ENCODE measurements around the gene CDKN2D. TPM values are rescaled to one million over a fixed set of nuclear protein-coding genes. Genes with fewer than 3 reads are reported as not detected.

The CDKN2D gene
- total RNA-seq, 1 experiment from 2014 or later: 3.3 TPM

DNA sequence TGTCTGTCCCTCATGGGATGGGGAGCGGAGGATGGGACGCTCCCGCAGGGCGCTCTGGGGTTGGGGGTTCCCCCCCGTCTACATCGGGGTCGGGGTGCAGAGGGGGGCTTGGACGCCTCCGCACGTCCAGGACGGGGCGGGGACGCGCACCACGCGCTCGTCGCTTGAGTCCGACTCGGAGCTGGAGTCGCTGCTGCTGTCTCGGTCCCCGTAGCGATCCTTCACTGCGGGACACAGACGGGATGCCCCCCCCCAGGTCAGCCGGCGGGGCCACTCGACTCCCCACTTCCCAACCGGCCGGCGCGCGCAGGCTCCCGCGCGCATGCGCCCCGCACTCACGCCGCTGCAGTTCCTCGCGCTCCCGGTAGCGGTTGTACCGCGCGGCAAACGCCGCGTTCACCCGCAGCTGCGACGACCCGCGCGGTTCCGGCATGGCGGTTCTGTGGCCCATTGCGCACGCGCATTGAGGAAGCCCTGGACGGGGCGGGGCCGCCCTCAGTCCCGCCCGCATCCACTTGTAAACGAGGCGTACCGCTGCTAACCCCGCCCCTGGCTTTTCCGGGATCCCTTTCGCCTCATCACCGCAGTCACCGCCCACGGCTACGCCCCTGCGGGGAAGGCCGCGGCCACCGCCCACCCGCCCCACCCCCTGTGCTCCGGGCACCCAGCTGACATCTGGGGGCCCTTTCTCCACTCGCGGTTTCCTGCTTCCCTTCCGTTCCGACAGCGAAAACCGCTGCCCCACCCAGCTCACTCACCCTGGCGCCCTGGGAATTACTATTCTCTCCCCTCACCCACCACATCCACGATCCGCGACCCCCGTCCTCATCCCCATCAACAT is 3.0 kb downstream of the CDKN2D start, which contains the start of gene KRI1 (continued):
- TF ChIP-seq PRDM15 (CRISPR knock-in tag; IDR thresholded peaks at IDR 0.05) (no peak), ATF2 (CRISPR knock-in tag; IDR thresholded peaks at IDR 0.05; ENCODE audit: borderline replicate concordance, low read depth) (no peak), ETV6 (CRISPR knock-in tag; IDR thresholded peaks at IDR 0.05) (peak; percentile 85; the same call in 1 of the 2 replicates), NFE2L1 (CRISPR knock-in tag; IDR thresholded peaks at IDR 0.05) (no peak), JUN (CRISPR knock-in tag; IDR thresholded peaks at IDR 0.05) (0 out of 2 replicates have a peak, but pooled peaks have one; percentile 60), ZNF396 (CRISPR knock-in tag; IDR thresholded peaks at IDR 0.05; ENCODE audit: borderline replicate concordance) (no peak), RELA (CRISPR knock-in tag; IDR thresholded peaks at IDR 0.05; ENCODE audit: borderline replicate concordance) (no peak; the same call in 1 of the 2 replicates), TEAD1 (CRISPR knock-in tag; IDR thresholded peaks at IDR 0.05) (peak; percentile 91; the same call in 1 of the 2 replicates), FOXK1 (CRISPR knock-in tag; IDR thresholded peaks at IDR 0.05) (peak; percentile 87), E2F5 (CRISPR knock-in tag; IDR thresholded peaks at IDR 0.05) (peak; percentile 88), ATF6 (CRISPR knock-in tag; IDR thresholded peaks at IDR 0.05) (0 out of 2 replicates have a peak, but pooled peaks have one; percentile 17), ARID4B (CRISPR knock-in tag; IDR thresholded peaks at IDR 0.05; ENCODE audit: borderline replicate concordance) (peak; percentile 98), MYBL2 (CRISPR knock-in tag; IDR thresholded peaks at IDR 0.05) (peak; percentile 65; the same call in 1 of the 2 replicates)
- TF ChIP-seq, protein P1, sequence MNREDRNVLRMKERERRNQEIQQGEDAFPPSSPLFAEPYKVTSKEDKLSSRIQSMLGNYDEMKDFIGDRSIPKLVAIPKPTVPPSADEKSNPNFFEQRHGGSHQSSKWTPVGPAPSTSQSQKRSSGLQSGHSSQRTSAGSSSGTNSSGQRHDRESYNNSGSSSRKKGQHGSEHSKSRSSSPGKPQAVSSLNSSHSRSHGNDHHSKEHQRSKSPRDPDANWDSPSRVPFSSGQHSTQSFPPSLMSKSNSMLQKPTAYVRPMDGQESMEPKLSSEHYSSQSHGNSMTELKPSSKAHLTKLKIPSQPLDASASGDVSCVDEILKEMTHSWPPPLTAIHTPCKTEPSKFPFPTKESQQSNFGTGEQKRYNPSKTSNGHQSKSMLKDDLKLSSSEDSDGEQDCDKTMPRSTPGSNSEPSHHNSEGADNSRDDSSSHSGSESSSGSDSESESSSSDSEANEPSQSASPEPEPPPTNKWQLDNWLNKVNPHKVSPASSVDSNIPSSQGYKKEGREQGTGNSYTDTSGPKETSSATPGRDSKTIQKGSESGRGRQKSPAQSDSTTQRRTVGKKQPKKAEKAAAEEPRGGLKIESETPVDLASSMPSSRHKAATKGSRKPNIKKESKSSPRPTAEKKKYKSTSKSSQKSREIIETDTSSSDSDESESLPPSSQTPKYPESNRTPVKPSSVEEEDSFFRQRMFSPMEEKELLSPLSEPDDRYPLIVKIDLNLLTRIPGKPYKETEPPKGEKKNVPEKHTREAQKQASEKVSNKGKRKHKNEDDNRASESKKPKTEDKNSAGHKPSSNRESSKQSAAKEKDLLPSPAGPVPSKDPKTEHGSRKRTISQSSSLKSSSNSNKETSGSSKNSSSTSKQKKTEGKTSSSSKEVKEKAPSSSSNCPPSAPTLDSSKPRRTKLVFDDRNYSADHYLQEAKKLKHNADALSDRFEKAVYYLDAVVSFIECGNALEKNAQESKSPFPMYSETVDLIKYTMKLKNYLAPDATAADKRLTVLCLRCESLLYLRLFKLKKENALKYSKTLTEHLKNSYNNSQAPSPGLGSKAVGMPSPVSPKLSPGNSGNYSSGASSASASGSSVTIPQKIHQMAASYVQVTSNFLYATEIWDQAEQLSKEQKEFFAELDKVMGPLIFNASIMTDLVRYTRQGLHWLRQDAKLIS (CRISPR knock-in tag; IDR thresholded peaks at IDR 0.05; ENCODE audit: borderline replicate concordance): no peak
- TF ChIP-seq, protein P2, sequence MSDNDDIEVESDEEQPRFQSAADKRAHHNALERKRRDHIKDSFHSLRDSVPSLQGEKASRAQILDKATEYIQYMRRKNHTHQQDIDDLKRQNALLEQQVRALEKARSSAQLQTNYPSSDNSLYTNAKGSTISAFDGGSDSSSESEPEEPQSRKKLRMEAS (CRISPR knock-in tag; IDR thresholded peaks at IDR 0.05): peak; percentile 98
- TF ChIP-seq, protein P3, sequence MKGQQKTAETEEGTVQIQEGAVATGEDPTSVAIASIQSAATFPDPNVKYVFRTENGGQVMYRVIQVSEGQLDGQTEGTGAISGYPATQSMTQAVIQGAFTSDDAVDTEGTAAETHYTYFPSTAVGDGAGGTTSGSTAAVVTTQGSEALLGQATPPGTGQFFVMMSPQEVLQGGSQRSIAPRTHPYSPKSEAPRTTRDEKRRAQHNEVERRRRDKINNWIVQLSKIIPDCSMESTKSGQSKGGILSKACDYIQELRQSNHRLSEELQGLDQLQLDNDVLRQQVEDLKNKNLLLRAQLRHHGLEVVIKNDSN (CRISPR knock-in tag; IDR thresholded peaks at IDR 0.05): peak; percentile 64
- TF ChIP-seq, protein P4, sequence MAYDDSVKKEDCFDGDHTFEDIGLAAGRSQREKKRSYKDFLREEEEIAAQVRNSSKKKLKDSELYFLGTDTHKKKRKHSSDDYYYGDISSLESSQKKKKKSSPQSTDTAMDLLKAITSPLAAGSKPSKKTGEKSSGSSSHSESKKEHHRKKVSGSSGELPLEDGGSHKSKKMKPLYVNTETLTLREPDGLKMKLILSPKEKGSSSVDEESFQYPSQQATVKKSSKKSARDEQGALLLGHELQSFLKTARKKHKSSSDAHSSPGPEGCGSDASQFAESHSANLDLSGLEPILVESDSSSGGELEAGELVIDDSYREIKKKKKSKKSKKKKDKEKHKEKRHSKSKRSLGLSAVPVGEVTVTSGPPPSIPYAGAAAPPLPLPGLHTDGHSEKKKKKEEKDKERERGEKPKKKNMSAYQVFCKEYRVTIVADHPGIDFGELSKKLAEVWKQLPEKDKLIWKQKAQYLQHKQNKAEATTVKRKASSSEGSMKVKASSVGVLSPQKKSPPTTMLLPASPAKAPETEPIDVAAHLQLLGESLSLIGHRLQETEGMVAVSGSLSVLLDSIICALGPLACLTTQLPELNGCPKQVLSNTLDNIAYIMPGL (CRISPR knock-in tag; IDR thresholded peaks at IDR 0.05): peak; percentile 94

Measured in WTC11 (cell line).